ENCODE data around the gene RBM26.
"Not testable (repeated sequence)": the region's sequence is repeated elsewhere in the genome, so short reads cannot be mapped to it uniquely, and the experiment has no call there.

Gene RBM26

GRCh38 chr13:79365981-79366380 lies 40.1 kb downstream of the RBM26 start:
- Histone ChIP-seq H3K27ac (ENCODE audit: low read length) (no peak overlapping the region), H3K4me3 (ENCODE audit: low read length in 2 of 2) (no peak overlapping the region), H3K9me3 (ENCODE audit: control insufficient read depth in 2 of 2, low read length in 2 of 2) (no peaks in the 10 kb centered on the region), H3K36me3 (ENCODE audit: control insufficient read depth in 2 of 2, insufficient read depth in 2 of 2, low read length in 2 of 2) (peaks cover 26 to 28% of the 10 kb centered on the region in 2 donors), H3K9ac (ENCODE audit: low read length in 2 of 2) (no peak overlapping the region), H3K4me1 (ENCODE audit: control insufficient read depth, insufficient read depth, low read length) (no peaks in the 10 kb centered on the region), H3K27me3 (ENCODE audit: control insufficient read depth in 1 of 2, insufficient read depth in 2 of 2, low read length in 2 of 2) (no peaks in the 10 kb centered on the region)

DNA sequence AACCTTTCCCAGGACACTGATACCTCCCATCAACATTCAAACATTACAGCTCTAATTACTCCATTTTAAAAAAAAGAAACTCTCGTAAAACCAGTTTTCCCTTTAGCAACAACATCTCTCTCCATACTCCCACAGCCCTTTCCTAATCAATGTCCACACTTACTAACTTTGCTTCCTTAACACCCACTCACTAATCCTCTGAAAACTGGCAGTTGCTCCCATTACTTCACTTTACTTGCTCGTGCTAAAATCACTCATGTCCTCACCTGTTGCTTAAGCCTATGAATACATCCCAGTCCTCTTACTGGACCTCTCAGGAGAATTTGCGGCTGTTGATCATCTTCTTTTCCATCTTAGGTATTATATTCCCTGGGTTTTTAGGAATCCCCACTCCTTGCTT lies 44.8 kb downstream of the RBM26 start:
- H3K9me3 ChIP-seq (ENCODE audit: control insufficient read depth in 2 of 2, low read length in 2 of 2): no peaks in the 10 kb centered on the region
- H3K4me1 ChIP-seq (ENCODE audit: control insufficient read depth, insufficient read depth, low read length): no peaks in the 10 kb centered on the region
- H3K27me3 ChIP-seq (ENCODE audit: control insufficient read depth in 1 of 2, insufficient read depth in 2 of 2, low read length in 2 of 2): no peaks in the 10 kb centered on the region
- H3K36me3 ChIP-seq (ENCODE audit: control insufficient read depth in 2 of 2, insufficient read depth in 2 of 2, low read length in 2 of 2): peaks cover 18 to 34% of the 10 kb centered on the region in 2 donors
- H3K27ac ChIP-seq (ENCODE audit: low read length): no peak overlapping the region
- H3K4me3 ChIP-seq (ENCODE audit: low read length in 2 of 2): no peak overlapping the region
- H3K9ac ChIP-seq (ENCODE audit: low read length in 2 of 2): no peak overlapping the region

- H3K27ac ChIP-seq (ENCODE audit: low read length): no peak overlapping the region
- H3K9me3 ChIP-seq (ENCODE audit: control insufficient read depth in 2 of 2, low read length in 2 of 2): no peaks in the 10 kb centered on the region
- no peak overlapping the region for H3K4me3 ChIP-seq (ENCODE audit: low read length in 2 of 2)
- no peak overlapping the region for H3K9ac ChIP-seq (ENCODE audit: low read length in 2 of 2)
- no peaks in the 10 kb centered on the region for H3K4me1 ChIP-seq (ENCODE audit: control insufficient read depth, insufficient read depth, low read length)
- H3K36me3 ChIP-seq (ENCODE audit: control insufficient read depth in 2 of 2, insufficient read depth in 2 of 2, low read length in 2 of 2): peaks cover 11 to 27% of the 10 kb centered on the region in 2 donors
- H3K27me3 ChIP-seq (ENCODE audit: control insufficient read depth in 1 of 2, insufficient read depth in 2 of 2, low read length in 2 of 2): no peaks in the 10 kb centered on the region
Observed at GRCh38 chr13:79360095-79360494, 46.0 kb downstream of the RBM26 start.

GRCh38 chr13:79359064-79359463 lies 47.0 kb downstream of the RBM26 start:
- Histone ChIP-seq H3K27me3 (ENCODE audit: control insufficient read depth in 1 of 2, insufficient read depth in 2 of 2, low read length in 2 of 2) (no peaks in the 10 kb centered on the region), H3K4me3 (ENCODE audit: low read length in 2 of 2) (no peak overlapping the region), H3K27ac (ENCODE audit: low read length) (no peak overlapping the region), H3K9me3 (ENCODE audit: control insufficient read depth in 2 of 2, low read length in 2 of 2) (no peaks in the 10 kb centered on the region), H3K9ac (ENCODE audit: low read length in 2 of 2) (no peak overlapping the region), H3K4me1 (ENCODE audit: control insufficient read depth, insufficient read depth, low read length) (no peaks in the 10 kb centered on the region), H3K36me3 (ENCODE audit: control insufficient read depth in 2 of 2, insufficient read depth in 2 of 2, low read length in 2 of 2) (peaks cover 15 to 29% of the 10 kb centered on the region in 2 donors)

DNA sequence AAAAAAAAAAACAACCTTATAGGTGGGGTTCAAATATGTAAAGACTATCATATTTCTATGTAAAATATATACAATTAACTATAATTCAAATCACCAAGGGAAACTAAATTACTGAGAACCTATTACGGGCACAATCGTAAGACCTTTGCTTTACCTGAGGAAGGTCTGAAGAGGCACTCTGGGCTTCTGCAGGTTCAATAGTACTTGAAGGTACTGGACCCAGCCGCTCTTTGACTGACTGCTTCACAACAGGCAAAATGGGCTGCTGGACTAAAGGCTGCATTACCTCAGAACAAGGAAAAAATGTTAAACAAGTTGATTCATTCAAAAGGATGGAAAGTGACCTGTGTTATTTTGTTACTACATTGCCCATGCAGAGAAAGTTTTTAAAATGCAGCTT lies 51.8 kb downstream of the RBM26 start:
- H3K27me3 ChIP-seq (ENCODE audit: control insufficient read depth in 1 of 2, insufficient read depth in 2 of 2, low read length in 2 of 2): no peaks in the 10 kb centered on the region
- peaks cover 11 to 30% of the 10 kb centered on the region in 2 donors for H3K36me3 ChIP-seq (ENCODE audit: control insufficient read depth in 2 of 2, insufficient read depth in 2 of 2, low read length in 2 of 2)
- no peaks in the 10 kb centered on the region for H3K9me3 ChIP-seq (ENCODE audit: control insufficient read depth in 2 of 2, low read length in 2 of 2)
- H3K27ac ChIP-seq (ENCODE audit: low read length): no peak overlapping the region
- no peaks in the 10 kb centered on the region for H3K4me1 ChIP-seq (ENCODE audit: control insufficient read depth, insufficient read depth, low read length)
- no peak overlapping the region for H3K9ac ChIP-seq (ENCODE audit: low read length in 2 of 2)
- H3K4me3 ChIP-seq (ENCODE audit: low read length in 2 of 2): no peak overlapping the region

- Histone ChIP-seq H3K36me3 (ENCODE audit: control insufficient read depth in 2 of 2, insufficient read depth in 2 of 2, low read length in 2 of 2) (peaks cover 9 to 25% of the 10 kb centered on the region in 2 donors), H3K4me1 (ENCODE audit: control insufficient read depth, insufficient read depth, low read length) (no peaks in the 10 kb centered on the region), H3K9me3 (ENCODE audit: control insufficient read depth in 2 of 2, low read length in 2 of 2) (no peaks in the 10 kb centered on the region), H3K4me3 (ENCODE audit: low read length in 2 of 2) (no peak overlapping the region), H3K27me3 (ENCODE audit: control insufficient read depth in 1 of 2, insufficient read depth in 2 of 2, low read length in 2 of 2) (no peaks in the 10 kb centered on the region), H3K27ac (ENCODE audit: low read length) (no peak overlapping the region), H3K9ac (ENCODE audit: low read length in 2 of 2) (no peak overlapping the region)
Observed at GRCh38 chr13:79353693-79354092, 52.4 kb downstream of the RBM26 start.

DNA sequence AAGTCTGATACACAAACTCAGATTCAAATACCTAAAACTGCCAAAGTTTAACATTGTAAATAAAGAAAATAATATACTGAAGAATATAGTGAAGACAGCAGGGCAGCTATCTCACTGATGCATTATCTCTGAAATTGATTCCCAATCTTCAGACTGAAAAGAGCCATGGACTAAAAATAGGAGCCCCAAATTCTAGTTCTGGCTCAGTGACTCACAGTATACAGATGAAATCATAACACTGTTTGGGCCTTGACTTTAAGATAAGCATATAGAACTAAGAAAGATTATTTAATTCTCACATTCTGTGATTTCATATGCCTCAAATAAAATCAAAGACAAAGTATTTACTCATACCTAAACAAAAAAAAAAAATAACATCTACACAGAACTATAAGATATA lies 53.9 kb downstream of the RBM26 start:
- Histone ChIP-seq H3K36me3 (ENCODE audit: control insufficient read depth in 2 of 2, insufficient read depth in 2 of 2, low read length in 2 of 2) (peaks cover 9 to 23% of the 10 kb centered on the region in 2 donors), H3K4me1 (ENCODE audit: control insufficient read depth, insufficient read depth, low read length) (no peaks in the 10 kb centered on the region), H3K4me3 (ENCODE audit: low read length in 2 of 2) (no peak overlapping the region), H3K9ac (ENCODE audit: low read length in 2 of 2) (no peak overlapping the region), H3K27ac (ENCODE audit: low read length) (no peak overlapping the region), H3K27me3 (ENCODE audit: control insufficient read depth in 1 of 2, insufficient read depth in 2 of 2, low read length in 2 of 2) (no peaks in the 10 kb centered on the region), H3K9me3 (ENCODE audit: control insufficient read depth in 2 of 2, low read length in 2 of 2) (no peaks in the 10 kb centered on the region)

DNA sequence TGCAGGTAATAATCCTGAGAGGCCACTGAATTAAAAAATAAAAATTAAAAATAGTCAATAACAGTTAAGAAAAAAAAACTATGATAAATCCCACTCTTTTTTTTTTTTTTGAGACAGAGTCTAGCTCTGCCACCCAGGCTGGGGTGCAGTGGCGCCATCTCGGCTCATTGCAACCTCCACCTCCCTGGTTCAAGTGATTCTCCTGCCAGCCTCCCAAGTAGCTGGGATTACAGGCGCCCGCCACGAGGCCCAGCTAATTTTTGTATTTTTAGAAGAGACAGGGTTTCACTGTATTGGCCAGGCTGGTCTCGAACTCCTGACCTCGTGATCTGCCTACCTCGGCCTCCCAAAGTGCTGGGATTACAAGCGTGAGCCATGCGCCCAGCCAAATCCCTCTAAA lies 56.4 kb downstream of the RBM26 start:
- not testable (repeated sequence) for H3K9me3 ChIP-seq (ENCODE audit: control insufficient read depth in 2 of 2, low read length in 2 of 2); H3K4me3 ChIP-seq (ENCODE audit: low read length in 2 of 2); H3K27ac ChIP-seq (ENCODE audit: low read length); H3K27me3 ChIP-seq (ENCODE audit: control insufficient read depth in 1 of 2, insufficient read depth in 2 of 2, low read length in 2 of 2); H3K9ac ChIP-seq (ENCODE audit: low read length in 2 of 2); H3K4me1 ChIP-seq (ENCODE audit: control insufficient read depth, insufficient read depth, low read length)
- H3K36me3 ChIP-seq (ENCODE audit: control insufficient read depth in 2 of 2, insufficient read depth in 2 of 2, low read length in 2 of 2): peaks cover 3 to 14% of the 10 kb centered on the region in 2 donors

GRCh38 chr13:79349011-79349410 lies 57.0 kb downstream of the RBM26 start:
- Histone ChIP-seq H3K9me3 (ENCODE audit: control insufficient read depth in 2 of 2, low read length in 2 of 2) (no peaks in the 10 kb centered on the region), H3K4me1 (ENCODE audit: control insufficient read depth, insufficient read depth, low read length) (no peaks in the 10 kb centered on the region), H3K27me3 (ENCODE audit: control insufficient read depth in 1 of 2, insufficient read depth in 2 of 2, low read length in 2 of 2) (no peaks in the 10 kb centered on the region), H3K36me3 (ENCODE audit: control insufficient read depth in 2 of 2, insufficient read depth in 2 of 2, low read length in 2 of 2) (peaks cover 2 to 10% of the 10 kb centered on the region in 2 donors), H3K9ac (ENCODE audit: low read length in 2 of 2) (no peak overlapping the region), H3K4me3 (ENCODE audit: low read length in 2 of 2) (no peak overlapping the region), H3K27ac (ENCODE audit: low read length) (no peak overlapping the region)

DNA sequence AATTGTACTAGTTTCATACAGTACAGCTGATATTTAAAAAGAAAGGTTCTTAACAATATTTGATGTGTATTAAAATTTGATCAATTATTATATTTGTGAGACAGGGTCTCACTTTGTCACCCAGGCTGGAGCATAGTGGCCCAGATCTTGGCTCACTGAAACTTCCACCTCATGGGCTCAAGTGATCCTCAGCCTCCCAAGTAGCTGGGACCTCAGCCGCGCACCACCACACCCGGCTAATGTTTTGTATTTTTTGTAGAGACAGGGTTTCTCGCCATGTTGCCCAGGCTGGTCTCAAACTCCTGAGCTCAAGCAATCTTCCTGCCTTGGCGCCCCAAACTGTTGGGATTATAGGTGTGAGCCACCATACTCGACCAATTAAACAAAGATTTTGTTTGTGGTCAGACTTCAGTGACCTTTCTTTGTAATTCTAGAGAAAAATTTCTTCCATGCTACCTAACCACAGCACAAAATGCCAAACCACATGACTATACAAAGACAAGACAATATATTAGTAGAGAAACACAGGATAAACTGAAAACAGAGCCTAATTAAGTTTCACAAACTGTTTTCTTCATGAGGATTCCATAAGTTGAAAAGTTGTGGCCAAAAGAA lies 59.6 kb downstream of the RBM26 start:
- Histone ChIP-seq H3K4me3 (ENCODE audit: low read length in 2 of 2) (no peak overlapping the region), H3K9ac (ENCODE audit: low read length in 2 of 2) (no peak overlapping the region), H3K36me3 (ENCODE audit: control insufficient read depth in 2 of 2, insufficient read depth in 2 of 2, low read length in 2 of 2) (peaks cover 9 to 12% of the 10 kb centered on the region in 2 donors), H3K27me3 (ENCODE audit: control insufficient read depth in 1 of 2, insufficient read depth in 2 of 2, low read length in 2 of 2) (no peaks in the 10 kb centered on the region), H3K4me1 (ENCODE audit: control insufficient read depth, insufficient read depth, low read length) (no peaks in the 10 kb centered on the region), H3K9me3 (ENCODE audit: control insufficient read depth in 2 of 2, low read length in 2 of 2) (no peaks in the 10 kb centered on the region), H3K27ac (ENCODE audit: low read length) (no peak overlapping the region)

DNA sequence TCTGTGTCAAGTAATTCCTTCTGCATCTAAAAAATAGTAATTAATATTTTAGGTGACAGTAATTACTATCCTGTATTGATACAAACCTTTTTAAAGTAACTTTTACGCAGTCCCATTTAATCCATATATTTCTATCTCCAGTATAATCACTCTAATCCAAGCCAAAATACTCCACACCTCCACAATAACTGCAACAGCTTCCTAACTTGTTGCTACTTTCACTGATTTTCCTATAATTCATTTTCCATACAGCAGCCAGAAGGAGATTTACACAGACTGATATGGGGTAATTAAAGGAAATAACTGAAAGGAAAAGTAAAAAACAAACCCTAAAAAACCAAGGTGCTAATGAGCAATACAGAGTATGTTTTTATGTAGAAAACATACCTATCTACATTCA lies 64.9 kb downstream of the RBM26 start:
- H3K9me3 ChIP-seq (ENCODE audit: control insufficient read depth in 2 of 2, low read length in 2 of 2): no peaks in the 10 kb centered on the region
- H3K4me1 ChIP-seq (ENCODE audit: control insufficient read depth, insufficient read depth, low read length): no peaks in the 10 kb centered on the region
- H3K27ac ChIP-seq (ENCODE audit: low read length): no peak overlapping the region
- no peak overlapping the region for H3K9ac ChIP-seq (ENCODE audit: low read length in 2 of 2)
- H3K36me3 ChIP-seq (ENCODE audit: control insufficient read depth in 2 of 2, insufficient read depth in 2 of 2, low read length in 2 of 2): peaks cover 16 to 32% of the 10 kb centered on the region in 2 donors
- H3K4me3 ChIP-seq (ENCODE audit: low read length in 2 of 2): no peak overlapping the region
- no peaks in the 10 kb centered on the region for H3K27me3 ChIP-seq (ENCODE audit: control insufficient read depth in 1 of 2, insufficient read depth in 2 of 2, low read length in 2 of 2)
